Measurements from ENCODE around the gene CDC25B. TPM values are rescaled to one million over a fixed set of nuclear protein-coding genes. Genes with fewer than 3 reads are reported as not detected.

Gene CDC25B
- total and polyA plus RNA-seq, 2 of the 13 experiments (the other 11 are each of a cell fraction or from before 2014, with no cell fraction given): 14.5 to 19.4 TPM

GRCh38 chr20:3777716-3778629 lies 18.1 kb upstream of the CDC25B start (continued):
- TF ChIP-seq ZNF34 (CRISPR knock-in tag; IDR thresholded peaks at IDR 0.05; ENCODE audit: borderline replicate concordance) (0 out of 2 replicates have a peak, but pooled peaks have one; percentile 62), PCBP2 (optimal IDR thresholded peaks at IDR 0.05; ENCODE audit: low read depth, low read length, poor library complexity, severe bottlenecking) (no peak), RBFOX2 (IDR thresholded peaks at IDR 0.05; ENCODE audit: low read depth, low read length) (peak; percentile 43; the same call in 1 of the 2 replicates), EED (CRISPR knock-in tag; IDR thresholded peaks at IDR 0.05) (0 out of 2 replicates have a peak, but pooled peaks have one; percentile 22), NAIF1 (CRISPR knock-in tag; IDR thresholded peaks at IDR 0.05; ENCODE audit: borderline replicate concordance) (no peak), ATF5 (CRISPR knock-in tag; IDR thresholded peaks at IDR 0.05; ENCODE audit: low read depth) (no peak), XBP1 (CRISPR knock-in tag; IDR thresholded peaks at IDR 0.05) (no peak), NR2F2 (IDR thresholded peaks at IDR 0.05; ENCODE audit: borderline replicate concordance, low read depth) (no peak), DR1 (CRISPR knock-in tag; IDR thresholded peaks at IDR 0.05) (no peak), ZNF441 (CRISPR knock-in tag; IDR thresholded peaks at IDR 0.05; ENCODE audit: borderline replicate concordance) (peak; percentile 4; the same call in 1 of the 2 replicates), SRF (IDR thresholded peaks at IDR 0.05; ENCODE audit: low read depth, low read length) (no peak), ZNF317 (CRISPR knock-in tag; IDR thresholded peaks at IDR 0.05) (0 out of 2 replicates have a peak, but pooled peaks have one; percentile 2), KLF12 (CRISPR knock-in tag; IDR thresholded peaks at IDR 0.05; ENCODE audit: borderline replicate concordance) (peak; percentile 82), SP4 (CRISPR knock-in tag; IDR thresholded peaks at IDR 0.05) (peak; percentile 33; the same call in 1 of the 2 replicates), ZMYM3 (CRISPR knock-in tag; IDR thresholded peaks at IDR 0.05) (no peak), FOXM1 (CRISPR knock-in tag; IDR thresholded peaks at IDR 0.05) (no peak), MTA3 (CRISPR knock-in tag; IDR thresholded peaks at IDR 0.05) (no peak), HNF4G (IDR thresholded peaks at IDR 0.05; ENCODE audit: borderline replicate concordance, low read depth, low read length) (no peak), HNF4G (CRISPR knock-in tag; IDR thresholded peaks at IDR 0.05; ENCODE audit: borderline replicate concordance, low read depth) (no peak), SP5 (CRISPR knock-in tag; IDR thresholded peaks at IDR 0.05; ENCODE audit: borderline replicate concordance, low read depth) (peak; percentile 35; the same call in 1 of the 2 replicates), TAF15 (IDR thresholded peaks at IDR 0.05; ENCODE audit: low read depth, low read length, poor library complexity, severe bottlenecking) (no peak), HHEX (CRISPR knock-in tag; IDR thresholded peaks at IDR 0.05) (no peak), LCORL (IDR thresholded peaks at IDR 0.05) (no peak), LCORL (CRISPR knock-in tag; IDR thresholded peaks at IDR 0.05) (peak; percentile 24; the same call in 1 of the 2 replicates), ZFX (CRISPR knock-in tag; IDR thresholded peaks at IDR 0.05; ENCODE audit: low read depth) (no peak; the same call in 1 of the 2 replicates)
- TF ChIP-seq, protein P1, sequence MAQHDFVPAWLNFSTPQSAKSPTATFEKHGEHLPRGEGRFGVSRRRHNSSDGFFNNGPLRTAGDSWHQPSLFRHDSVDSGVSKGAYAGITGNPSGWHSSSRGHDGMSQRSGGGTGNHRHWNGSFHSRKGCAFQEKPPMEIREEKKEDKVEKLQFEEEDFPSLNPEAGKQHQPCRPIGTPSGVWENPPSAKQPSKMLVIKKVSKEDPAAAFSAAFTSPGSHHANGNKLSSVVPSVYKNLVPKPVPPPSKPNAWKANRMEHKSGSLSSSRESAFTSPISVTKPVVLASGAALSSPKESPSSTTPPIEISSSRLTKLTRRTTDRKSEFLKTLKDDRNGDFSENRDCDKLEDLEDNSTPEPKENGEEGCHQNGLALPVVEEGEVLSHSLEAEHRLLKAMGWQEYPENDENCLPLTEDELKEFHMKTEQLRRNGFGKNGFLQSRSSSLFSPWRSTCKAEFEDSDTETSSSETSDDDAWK (CRISPR knock-in tag; IDR thresholded peaks at IDR 0.05): no peak
- TF ChIP-seq, protein P2, sequence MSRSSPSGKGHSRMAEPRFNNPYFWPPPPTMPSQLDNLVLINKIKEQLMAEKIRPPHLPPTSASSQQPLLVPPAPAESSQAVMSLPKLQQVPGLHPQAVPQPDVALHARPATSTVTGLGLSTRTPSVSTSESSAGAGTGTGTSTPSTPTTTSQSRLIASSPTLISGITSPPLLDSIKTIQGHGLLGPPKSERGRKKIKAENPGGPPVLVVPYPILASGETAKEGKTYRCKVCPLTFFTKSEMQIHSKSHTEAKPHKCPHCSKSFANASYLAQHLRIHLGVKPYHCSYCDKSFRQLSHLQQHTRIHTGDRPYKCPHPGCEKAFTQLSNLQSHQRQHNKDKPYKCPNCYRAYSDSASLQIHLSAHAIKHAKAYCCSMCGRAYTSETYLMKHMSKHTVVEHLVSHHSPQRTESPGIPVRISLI (CRISPR knock-in tag; IDR thresholded peaks at IDR 0.05; ENCODE audit: borderline replicate concordance): 0 out of 2 replicates have a peak, but pooled peaks have one; percentile 8
- TF ChIP-seq, protein P3, sequence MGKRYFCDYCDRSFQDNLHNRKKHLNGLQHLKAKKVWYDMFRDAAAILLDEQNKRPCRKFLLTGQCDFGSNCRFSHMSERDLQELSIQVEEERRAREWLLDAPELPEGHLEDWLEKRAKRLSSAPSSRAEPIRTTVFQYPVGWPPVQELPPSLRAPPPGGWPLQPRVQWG (CRISPR knock-in tag; IDR thresholded peaks at IDR 0.05; ENCODE audit: borderline replicate concordance, low read depth): no peak

Measured in HepG2 (cell line).